Stimulated activated CD8-positive, alpha-beta memory T cell treated with anti-CD3 and anti-CD28 coated beads, Interleukin-15, amount 100 ng/mL, for 24 hours (primary cell): ENCODE measurements around the gene PPP1R12B.
"Not testable (repeated sequence)": the region's sequence is repeated elsewhere in the genome, so short reads cannot be mapped to it uniquely, and the experiment has no call there.

Experiments
- DNase-seq: peaks from one replicate; pipeline ENCODE4 v3.0.0-alpha.2; 2020; ENCODE audit warnings: low read depth

The PPP1R12B gene

GRCh38 chr1:202630541-202630940 is 282.0 kb downstream of the PPP1R12B start:
- no peak for DNase-seq

- DNase-seq: no peak
Measured at GRCh38 chr1:202631076-202631923, 282.8 kb downstream of the PPP1R12B start.

- DNase-seq: no peak
Measured at GRCh38 chr1:202632241-202632640, 283.7 kb downstream of the PPP1R12B start.

- not testable (repeated sequence) for DNase-seq
Measured at GRCh38 chr1:202636171-202636570, 287.7 kb downstream of the PPP1R12B start.

GRCh38 chr1:202637321-202638018 is 289.0 kb downstream of the PPP1R12B start:
- not testable (repeated sequence) for DNase-seq

GRCh38 chr1:202638019-202638700 is 289.7 kb downstream of the PPP1R12B start:
- DNase-seq: no peak

GRCh38 chr1:202638701-202639305 is 290.3 kb downstream of the PPP1R12B start:
- not testable (repeated sequence) for DNase-seq

- no peak for DNase-seq
Measured at GRCh38 chr1:202639500-202639899, 291.0 kb downstream of the PPP1R12B start.

- DNase-seq: no peak
Measured at GRCh38 chr1:202642212-202642611, 293.7 kb downstream of the PPP1R12B start.
